SK-N-SH (cell line): ENCODE data around the gene SYNM. TPM values are rescaled to one million over a fixed set of nuclear protein-coding genes. Genes with fewer than 3 reads are reported as not detected.

Source experiments
- CTCF ChIA-PET: fragments of 300-600, 350-600 bp; formaldehyde crosslinking; extraction: SDS; loops from one replicate; lab custom pipeline; 2021; lab: Yijun Ruan, JAX
- POLR2A ChIA-PET: fragments of 350-600 bp; sonication (Branson Sonifier 250); formaldehyde crosslinking; extraction: SDS; loops from one replicate; lab custom pipeline; 2020; ENCODE audit warnings: antibody characterized with exemption, inconsistent platforms; lab: Yijun Ruan, JAX
- DNase-seq: peaks from one replicate; pipeline ENCODE4 v3.0.0; 2012
- H2AFZ ChIP-seq: fragments of 200-600 bp; sonication (generic); 2 replicates; pipeline ENCODE4 v1.8.1; 2016; ENCODE audit warnings: antibody characterized with exemption, mild to moderate bottlenecking, low read depth
- H3F3A ChIP-seq: fragments of 200-600 bp; sonication (generic); replicated peaks from 2 replicates; pipeline ENCODE3; 2016; ENCODE audit warnings: antibody characterized with exemption, mild to moderate bottlenecking; ENCODE audit not compliant: insufficient read depth
- H3K27ac ChIP-seq, 2 experiments: fragments of 200-500 bp in 1 of 2; fragments of 200-600 bp in 1 of 2; sonication (Bioruptor generic) in 1 of 2; sonication (generic), shearing (Covaris generic) in 1 of 2; 2 replicates each; pipeline versions ENCODE4 v1.5.1 to v1.6.1; 2014 to 2016; ENCODE audit warnings: low read depth in 2 of 2, inconsistent platforms in 1 of 2, low read length in 1 of 2, mild to moderate bottlenecking in 1 of 2, mixed read lengths in 1 of 2
- H3K27me3 ChIP-seq: fragments of 200-600 bp; sonication (generic), shearing (Covaris generic); 2 replicates; pipeline ENCODE4 v1.6.1; 2016; ENCODE audit warnings: mixed run types; ENCODE audit not compliant: insufficient read depth
- H3K36me3 ChIP-seq, 2 experiments: fragments of 200-500 bp in 1 of 2; fragments of 200-600 bp in 1 of 2; sonication (Bioruptor generic) in 1 of 2; sonication (generic) in 1 of 2; replicated peaks in 1 of 2; 2 replicates each; pipeline versions ENCODE3 to v1.5.1; 2014 to 2016; ENCODE audit warnings: low read length in 1 of 2, mild to moderate bottlenecking in 1 of 2; ENCODE audit not compliant: insufficient read depth in 2 of 2, control insufficient read depth in 1 of 2
- H3K4me1 ChIP-seq, 2 experiments: fragments of 200-500 bp in 1 of 2; fragments of 200-600 bp in 1 of 2; sonication (Bioruptor generic) in 1 of 2; sonication (generic), shearing (Covaris generic) in 1 of 2; 2 replicates each; pipeline versions ENCODE4 v1.5.1 to v1.6.1; 2014 to 2016; ENCODE audit warnings: low read depth in 1 of 2, low read length in 1 of 2, mixed run types in 1 of 2; ENCODE audit not compliant: insufficient read depth in 2 of 2, control insufficient read depth in 1 of 2
- H3K4me2 ChIP-seq: fragments of 200-600 bp; sonication (generic), shearing (Covaris generic); 2 replicates; pipeline ENCODE4 v1.6.1; 2017; ENCODE audit warnings: mixed run types
- H3K4me3 ChIP-seq, 2 experiments: fragments of 200-500 bp in 1 of 2; fragments of 200-600 bp in 1 of 2; sonication (Bioruptor generic) in 1 of 2; sonication (generic), shearing (Covaris generic) in 1 of 2; 2 replicates each; pipeline versions ENCODE4 v1.5.1 to v1.8.1; 2014 to 2016; ENCODE audit warnings: low read depth in 2 of 2, inconsistent platforms in 1 of 2, low read length in 1 of 2, mild to moderate bottlenecking in 1 of 2, mixed read lengths in 1 of 2, moderate library complexity in 1 of 2
- H3K79me2 ChIP-seq: fragments of 200-600 bp; sonication (generic); 2 replicates; pipeline ENCODE4 v1.8.1; 2017; ENCODE audit warnings: mild to moderate bottlenecking; ENCODE audit not compliant: insufficient read depth
- H3K9ac ChIP-seq: fragments of 200-600 bp; sonication (generic); 2 replicates; pipeline ENCODE4 v1.6.1; 2017; ENCODE audit warnings: mixed run types
- H3K9me2 ChIP-seq: fragments of 200-600 bp; sonication (generic); 2 replicates; pipeline ENCODE4 v1.6.1; 2017; ENCODE audit warnings: mixed run types
- H3K9me3 ChIP-seq: fragments of 200-600 bp; sonication (generic); 2 replicates; pipeline ENCODE4 v1.6.1; 2017; ENCODE audit warnings: mixed run types, mild to moderate bottlenecking, moderate library complexity
- H4K20me1 ChIP-seq: fragments of 200-600 bp; sonication (generic); 2 replicates; pipeline ENCODE4 v1.6.1; 2017; ENCODE audit warnings: mild to moderate bottlenecking, mixed run types; ENCODE audit not compliant: insufficient read depth
- CHD2 ChIP-seq: fragments of 150-350 bp; IDR thresholded peaks from 2 replicates; pipeline ENCODE4 v1.6.1; 2018; ENCODE audit warnings: low read length; ENCODE audit not compliant: partially characterized antibody
- CTCF ChIP-seq: fragments of 200-600 bp; sonication (generic); IDR thresholded peaks from 2 replicates; pipeline ENCODE4 v1.6.1; 2017; ENCODE audit warnings: antibody characterized with exemption, mild to moderate bottlenecking, moderate library complexity
- EZH2phosphoT487 ChIP-seq: fragments of 200-600 bp; sonication (generic); IDR thresholded peaks from 2 replicates; pipeline ENCODE4 v1.6.1; 2017; ENCODE audit warnings: low read depth, mixed run types, mild to moderate bottlenecking, antibody characterized with exemption, moderate library complexity, borderline replicate concordance
- FOSL2 ChIP-seq: IDR thresholded peaks from 2 replicates; pipeline ENCODE4 v1.4.0; 2012; ENCODE audit warnings: low read depth, mild to moderate bottlenecking, moderate library complexity, borderline replicate concordance
- FOXJ3 ChIP-seq: sonication (generic); formaldehyde crosslinking; IDR thresholded peaks from 2 replicates; pipeline ENCODE4 v1.5.1; 2020; ENCODE audit warnings: mild to moderate bottlenecking, missing genetic modification reagents
- GABPA ChIP-seq: IDR thresholded peaks from 2 replicates; pipeline ENCODE4 v1.4.0; 2012; ENCODE audit warnings: low read depth, mild to moderate bottlenecking
- GATA2 ChIP-seq: sonication (generic); formaldehyde crosslinking; IDR thresholded peaks from 2 replicates; pipeline ENCODE4 v1.5.0; 2020; ENCODE audit warnings: mild to moderate bottlenecking, missing genetic modification reagents
- IRF3 ChIP-seq: fragments of 150-350 bp; IDR thresholded peaks from 2 replicates; pipeline ENCODE4 v1.6.1; 2016; ENCODE audit warnings: mild to moderate bottlenecking, low read depth, low read length
- JUND ChIP-seq: IDR thresholded peaks from 2 replicates; pipeline ENCODE4 v1.4.0; 2012
- MEF2A ChIP-seq: IDR thresholded peaks from 2 replicates; pipeline ENCODE4 v1.4.0; 2012; ENCODE audit warnings: low read depth, borderline replicate concordance
- MXI1 ChIP-seq: IDR thresholded peaks from 2 replicates; pipeline ENCODE4 v1.6.1; 2012; ENCODE audit warnings: mild to moderate bottlenecking, low read depth, low read length, improper control_type of control experiment
- RCOR1 ChIP-seq: fragments of 150-350 bp; IDR thresholded peaks from 2 replicates; pipeline ENCODE4 v1.6.1; 2017; ENCODE audit warnings: antibody characterized with exemption, low read length
- RFX5 ChIP-seq: IDR thresholded peaks from 2 replicates; pipeline ENCODE4 v1.6.1; 2012; ENCODE audit warnings: mild to moderate bottlenecking, improper control_type of control experiment, low read length
- SIN3A ChIP-seq: IDR thresholded peaks from 2 replicates; pipeline ENCODE4 v1.6.1; 2012; ENCODE audit warnings: low read depth, mild to moderate bottlenecking, low read length, moderate library complexity, borderline replicate concordance
- SMC3 ChIP-seq: IDR thresholded peaks from 2 replicates; pipeline ENCODE4 v1.6.1; 2012; ENCODE audit warnings: low read depth, low read length, improper control_type of control experiment
- TAF1 ChIP-seq: IDR thresholded peaks from 2 replicates; pipeline ENCODE4 v1.6.1; 2012; ENCODE audit warnings: low read depth, mild to moderate bottlenecking, low read length, moderate library complexity, borderline replicate concordance
- ZBTB33 ChIP-seq: IDR thresholded peaks from 2 replicates; pipeline ENCODE4 v1.4.0; 2012; ENCODE audit warnings: low read depth, borderline replicate concordance
- WGBS: methylation state at CpG from one replicate; pipeline ENCODE4 v1.1.6; 2017; ENCODE audit warnings: low lambda C conversion rate; 5-methylcytosine and 5-hydroxymethylcytosine counted together
- polyA plus RNA-seq, 3 experiments: library from polyadenylated mRNA; depleted of rRNA; stranded (reverse); fragments of >200 nt; gene quantifications; 2 replicates each; pipeline ENCODE4 v1.2.3, GENCODE V29; 2012

The SYNM gene
- polyA plus RNA-seq, 1 of the 3 experiments (the other 2 are of a cell fraction), result 5.0 TPM

- Histone ChIP-seq H3K4me1 (no peaks in the 10 kb centered on the region; a peak in 1 of 4 replicates), H3K4me2 (no peak overlapping the region), H3K9me3 (no peaks in the 10 kb centered on the region), H3K27me3 (no peaks in the 10 kb centered on the region), H3F3A (no peaks in the 10 kb centered on the region), H2AFZ (no peak overlapping the region), H3K79me2 (no peaks in the 10 kb centered on the region), H3K36me3 (no peaks in the 10 kb centered on the region), H3K27ac (no peak overlapping the region), H3K4me3 (no peak overlapping the region), H3K9ac (no peak overlapping the region), H4K20me1 (no peaks in the 10 kb centered on the region), H3K9me2 (no peaks in the 10 kb centered on the region)
- CTCF ChIA-PET, result interaction anchor here (1.0 to 12.3 kb wide), 4 partner anchors 9 to 117 kb away, joined by 3 to 149 read pairs (median 3); partner anchors contain the start of gene SYNM
- DNase-seq, result no peak
- POLR2A ChIA-PET, result no interaction called here
- 84% methylated on average over 11 of the region's 11 CpGs for WGBS
- TF ChIP-seq GATA2 (CRISPR knock-in tag) (no peak), EZH2phosphoT487 (no peak), TAF1 (no peak), ZBTB33 (no peak), MXI1 (no peak), CHD2 (no peak)
These were observed 8.5 kb upstream of the SYNM start for GRCh38 chr15:99096173-99096893.

- ChIA-PET POLR2A (no interaction called here), CTCF (interaction anchor here (1.6 to 12.3 kb wide), 2 partner anchors 17 to 117 kb away, joined by 3 to 149 read pairs; no protein-coding TSS in a partner anchor)
- no peaks in the 10 kb centered on the region for H3K79me2 ChIP-seq
- H3K9me3 ChIP-seq, result no peaks in the 10 kb centered on the region
- no peaks in the 10 kb centered on the region; a peak in 1 of 4 replicates for H3K4me1 ChIP-seq
- H3K9me2 ChIP-seq, result no peaks in the 10 kb centered on the region
- H3K27me3 ChIP-seq, result no peaks in the 10 kb centered on the region
- no peak overlapping the region for H3K4me3 ChIP-seq
- H4K20me1 ChIP-seq, result no peaks in the 10 kb centered on the region
- H3K4me2 ChIP-seq, result no peak overlapping the region
- no peak overlapping the region for H2AFZ ChIP-seq
- no peaks in the 10 kb centered on the region for H3K36me3 ChIP-seq
- H3K27ac ChIP-seq, result no peak overlapping the region
- no peaks in the 10 kb centered on the region for H3F3A ChIP-seq
- 74% methylated on average over 10 of the region's 11 CpGs for WGBS
- DNase-seq, result no peak
- no peak overlapping the region for H3K9ac ChIP-seq
- TF ChIP-seq SMC3 (no peak), IRF3 (no peak), MEF2A (no peak), FOXJ3 (CRISPR knock-in tag) (no peak), RFX5 (no peak), RCOR1 (no peak), SIN3A (no peak), TAF1 (no peak), GATA2 (CRISPR knock-in tag) (no peak), CTCF (no peak), FOSL2 (no peak), GABPA (no peak), JUND (no peak), CHD2 (no peak)
These were observed 7.9 kb upstream of the SYNM start for GRCh38 chr15:99096894-99097426.
